GM12892 (cell line): ENCODE results near the gene KCNT2.

Experiments
- POLR2A ChIP-seq: IDR thresholded peaks from 2 replicates; pipeline ENCODE4 v1.6.1; 2011; ENCODE audit warnings: low read depth, low read length, control low read depth
- POLR2AphosphoS5 ChIP-seq: IDR thresholded peaks from 2 replicates; pipeline ENCODE4 v1.6.1; 2011; ENCODE audit warnings: low read depth, low read length, control low read depth

DNA sequence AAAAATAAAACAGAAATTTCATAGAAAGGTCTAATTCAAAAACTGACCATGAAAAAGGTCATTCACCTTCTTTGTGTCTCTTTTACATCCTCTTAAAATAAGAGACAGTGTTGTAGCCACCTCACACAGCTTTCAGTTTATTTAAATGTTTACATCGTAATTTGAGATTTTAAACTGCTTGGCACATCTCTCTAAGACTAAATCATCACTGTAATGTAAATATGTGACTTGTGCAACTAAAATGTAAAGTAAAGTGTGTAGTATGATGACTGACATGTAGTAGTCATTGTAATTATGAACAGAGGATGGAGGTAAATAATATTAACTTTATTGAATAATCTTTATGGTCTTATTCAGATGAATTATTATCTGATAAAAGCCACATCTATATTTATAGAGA is 283.9 kb downstream of the KCNT2 start:
- no peak for TF ChIP-seq POLR2A
- TF ChIP-seq POLR2AphosphoS5, result no peak
